Kidney capillary endothelial cell (primary cell): Measurements from ENCODE around the gene RPS6KA2.
A peak's percentile ranks its signal among the peaks of the same experiment; 100 is the strongest.
"Not testable (repeated sequence)": the region's sequence is repeated elsewhere in the genome, so short reads cannot be mapped to it uniquely, and the experiment has no call there.

Experiments used
- DNase-seq: peaks from one replicate; pipeline ENCODE4 v3.0.0-alpha.2; 2018; ENCODE audit warnings: low spot score

RPS6KA2 gene

GRCh38 chr6:166591961-166592520 is 35.0 kb downstream of the RPS6KA2 start:
- DNase-seq = no peak

GRCh38 chr6:166591026-166591425 is 36.0 kb downstream of the RPS6KA2 start:
- no peak for DNase-seq

GRCh38 chr6:166589786-166590574 is 37.1 kb downstream of the RPS6KA2 start:
- DNase-seq = no peak

GRCh38 chr6:166589337-166589731 is 37.7 kb downstream of the RPS6KA2 start:
- DNase-seq = no peak

- DNase-seq = peak; percentile 48
Measured at GRCh38 chr6:166588691-166589336, 38.2 kb downstream of the RPS6KA2 start.

GRCh38 chr6:166587631-166588413 is 39.2 kb downstream of the RPS6KA2 start:
- DNase-seq = no peak

GRCh38 chr6:166586424-166587156 is 40.5 kb downstream of the RPS6KA2 start, which contains the start of gene RAMACL:
TSS of gene RAMACL (minus strand) at chr6:166586678. CDS start at chr6:166586477, 201 bp downstream.
- DNase-seq = no peak

- no peak for DNase-seq
Measured at GRCh38 chr6:166584853-166585429, 42.1 kb downstream of the RPS6KA2 start.

GRCh38 chr6:166584155-166584554 is 42.9 kb downstream of the RPS6KA2 start:
- DNase-seq = no peak

GRCh38 chr6:166583230-166583965 is 43.7 kb downstream of the RPS6KA2 start:
- no peak for DNase-seq

GRCh38 chr6:166582258-166582657 is 44.8 kb downstream of the RPS6KA2 start:
- no peak for DNase-seq

- DNase-seq = not testable (repeated sequence)
Measured at GRCh38 chr6:166581801-166582200, 45.2 kb downstream of the RPS6KA2 start.

- no peak for DNase-seq
Measured at GRCh38 chr6:166581091-166581511, 46.0 kb downstream of the RPS6KA2 start.

GRCh38 chr6:166580076-166581050 is 46.7 kb downstream of the RPS6KA2 start:
- DNase-seq = no peak

GRCh38 chr6:166579237-166579850 is 47.7 kb downstream of the RPS6KA2 start:
- DNase-seq = no peak

GRCh38 chr6:166578536-166579236 is 48.4 kb downstream of the RPS6KA2 start:
- DNase-seq = no peak

GRCh38 chr6:166575205-166575604 is 51.8 kb downstream of the RPS6KA2 start:
- DNase-seq = no peak
